Kidney (tissue), 14 donors: Measurements from ENCODE around the gene SLC22A31. TPM values are rescaled to one million over a fixed set of nuclear protein-coding genes. Genes with fewer than 3 reads are reported as not detected.

Experiments used
- DNase-seq, 5 donors: peaks; one replicate each; pipeline ENCODE4 v3.0.0-alpha.2; 2013 to 2020
- FAIRE-seq: peaks from 2 replicates; lab custom pipeline; 2012; peaks lifted over from hg19 to GRCh38; lab: Jason Lieb, UNC
- H3K27ac ChIP-seq, 2 donors: one replicate each; pipeline ENCODE4 v1.7.0; 2013; ENCODE audit warnings: low read depth in 2 of 2, low read length in 2 of 2, inconsistent platforms in 1 of 2
- H3K27me3 ChIP-seq: one replicate; pipeline ENCODE4 v1.7.1; 2013; ENCODE audit warnings: low read length, inconsistent platforms; ENCODE audit not compliant: control insufficient read depth, insufficient read depth
- H3K36me3 ChIP-seq, 3 donors: one replicate each; pipeline versions ENCODE4 v1.7.0 to v1.7.1; 2013; ENCODE audit warnings: low read length in 3 of 3, control low read depth in 1 of 3, inconsistent platforms in 1 of 3; ENCODE audit not compliant: insufficient read depth in 3 of 3, control insufficient read depth in 2 of 3
- H3K4me1 ChIP-seq, 3 donors: one replicate each; pipeline versions ENCODE4 v1.7.0 to v1.7.1; 2013; ENCODE audit warnings: low read length in 3 of 3, inconsistent platforms in 1 of 3, low read depth in 1 of 3; ENCODE audit not compliant: control insufficient read depth in 2 of 3, insufficient read depth in 2 of 3
- H3K4me3 ChIP-seq, 3 donors: one replicate each; pipeline versions ENCODE4 v1.7.0 to v1.8.1; 2013; ENCODE audit warnings: low read length in 3 of 3, control low read depth in 1 of 3, inconsistent platforms in 1 of 3
- H3K9ac ChIP-seq, 3 donors: one replicate each; pipeline versions ENCODE4 v1.7.0 to v1.7.1; 2013; ENCODE audit warnings: low read length in 3 of 3, control low read depth in 1 of 3, inconsistent platforms in 1 of 3
- H3K9me3 ChIP-seq, 3 donors: one replicate each; pipeline versions ENCODE4 v1.7.0 to v1.7.1; 2013; ENCODE audit warnings: low read length in 3 of 3, control low read depth in 1 of 3, inconsistent platforms in 1 of 3; ENCODE audit not compliant: control insufficient read depth in 2 of 3, insufficient read depth in 1 of 3
- intact Hi-C: fragments of 100-400 bp; cut with DNase I; formaldehyde crosslinking; loops from one replicate; pipeline ENCODE4 v1.11.1; 2022
- polyA plus RNA-seq: library from polyadenylated mRNA; stranded (reverse); fragments of 350-450 nt; fragmentation: Illumina TruSeq; extraction: RNeasy Lipid Tissue Mini Kit (QIAGEN cat#74804); gene quantifications from one replicate; pipeline ENCODE4 v1.2.3, GENCODE V29; 2014; ENCODE audit warnings: low read depth, low replicate concordance; ENCODE audit not compliant: insufficient read depth
- total RNA-seq: library from RNA; stranded (reverse); fragmentation: NEBNext Ultra II Directional; extraction: Animal tissue kit (Norgen Biotek cat#: 25700); gene quantifications from one replicate; pipeline ENCODE4 v1.2.1, GENCODE V29; 2021
- TF ChIP-seq, protein P1 (sequence below): IDR thresholded peaks from 3 replicates; pipeline ENCODE4 v1.5.1; 2012; ENCODE audit warnings: mild to moderate bottlenecking, moderate library complexity, borderline replicate concordance; ENCODE audit not compliant: insufficient read depth; ENCODE audit errors: extremely low read depth
- donor health status: control.
- donor health status: control.
- donor health status: control.
- donor health status: control.
- donor health status: control.
- donor health status: DM: yes; HTN: yes; CAD: no.
- donor health status: Normal renal cell carcinoma (clear cell type).

The SLC22A31 gene
- total and polyA plus RNA-seq, 2 donors from 2014 or later, result 0.47 to 1.8 TPM

DNA sequence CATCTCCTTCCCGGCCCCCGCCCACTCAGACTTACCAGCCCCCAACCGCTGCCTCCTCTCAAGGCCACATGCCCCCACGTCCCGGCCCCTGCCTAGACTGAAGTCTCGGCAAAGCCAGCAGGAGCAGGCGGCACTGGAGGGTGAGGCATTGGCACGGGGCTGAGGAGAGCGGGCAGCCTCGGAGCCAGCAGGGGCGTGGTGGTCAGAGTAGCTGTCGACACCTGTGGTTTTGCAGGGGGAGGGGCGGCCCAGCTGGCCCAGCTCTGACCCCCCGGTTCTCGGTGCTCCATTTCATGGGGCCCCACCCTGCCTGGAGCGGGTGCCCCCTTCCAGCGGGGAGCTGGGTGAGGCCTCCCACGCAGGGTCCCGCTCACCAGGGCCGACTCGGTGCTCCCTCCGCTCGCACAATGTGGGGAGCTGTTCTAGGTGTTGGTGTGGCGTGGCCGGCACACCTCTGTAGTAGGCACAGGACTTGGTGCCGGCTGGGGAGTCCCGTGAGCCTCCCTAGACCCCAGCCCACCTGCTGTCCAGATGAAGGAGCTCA is 24.1 kb downstream of the SLC22A31 start:
- Histone ChIP-seq H3K4me1 (peaks cover 0 to 2% (median 0%) of the 10 kb centered on the region in 3 donors), H3K27ac (no peak overlapping the region), H3K4me3 (no peak overlapping the region), H3K36me3 (no peaks in the 10 kb centered on the region), H3K9me3 (no peaks in the 10 kb centered on the region), H3K9ac (no peak overlapping the region), H3K27me3 (no peaks in the 10 kb centered on the region)
- intact Hi-C loops, result no loop called here
- no peak for DNase-seq
- TF ChIP-seq, protein P1, sequence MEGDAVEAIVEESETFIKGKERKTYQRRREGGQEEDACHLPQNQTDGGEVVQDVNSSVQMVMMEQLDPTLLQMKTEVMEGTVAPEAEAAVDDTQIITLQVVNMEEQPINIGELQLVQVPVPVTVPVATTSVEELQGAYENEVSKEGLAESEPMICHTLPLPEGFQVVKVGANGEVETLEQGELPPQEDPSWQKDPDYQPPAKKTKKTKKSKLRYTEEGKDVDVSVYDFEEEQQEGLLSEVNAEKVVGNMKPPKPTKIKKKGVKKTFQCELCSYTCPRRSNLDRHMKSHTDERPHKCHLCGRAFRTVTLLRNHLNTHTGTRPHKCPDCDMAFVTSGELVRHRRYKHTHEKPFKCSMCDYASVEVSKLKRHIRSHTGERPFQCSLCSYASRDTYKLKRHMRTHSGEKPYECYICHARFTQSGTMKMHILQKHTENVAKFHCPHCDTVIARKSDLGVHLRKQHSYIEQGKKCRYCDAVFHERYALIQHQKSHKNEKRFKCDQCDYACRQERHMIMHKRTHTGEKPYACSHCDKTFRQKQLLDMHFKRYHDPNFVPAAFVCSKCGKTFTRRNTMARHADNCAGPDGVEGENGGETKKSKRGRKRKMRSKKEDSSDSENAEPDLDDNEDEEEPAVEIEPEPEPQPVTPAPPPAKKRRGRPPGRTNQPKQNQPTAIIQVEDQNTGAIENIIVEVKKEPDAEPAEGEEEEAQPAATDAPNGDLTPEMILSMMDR, result no peak
- FAIRE-seq, result no peak

DNA sequence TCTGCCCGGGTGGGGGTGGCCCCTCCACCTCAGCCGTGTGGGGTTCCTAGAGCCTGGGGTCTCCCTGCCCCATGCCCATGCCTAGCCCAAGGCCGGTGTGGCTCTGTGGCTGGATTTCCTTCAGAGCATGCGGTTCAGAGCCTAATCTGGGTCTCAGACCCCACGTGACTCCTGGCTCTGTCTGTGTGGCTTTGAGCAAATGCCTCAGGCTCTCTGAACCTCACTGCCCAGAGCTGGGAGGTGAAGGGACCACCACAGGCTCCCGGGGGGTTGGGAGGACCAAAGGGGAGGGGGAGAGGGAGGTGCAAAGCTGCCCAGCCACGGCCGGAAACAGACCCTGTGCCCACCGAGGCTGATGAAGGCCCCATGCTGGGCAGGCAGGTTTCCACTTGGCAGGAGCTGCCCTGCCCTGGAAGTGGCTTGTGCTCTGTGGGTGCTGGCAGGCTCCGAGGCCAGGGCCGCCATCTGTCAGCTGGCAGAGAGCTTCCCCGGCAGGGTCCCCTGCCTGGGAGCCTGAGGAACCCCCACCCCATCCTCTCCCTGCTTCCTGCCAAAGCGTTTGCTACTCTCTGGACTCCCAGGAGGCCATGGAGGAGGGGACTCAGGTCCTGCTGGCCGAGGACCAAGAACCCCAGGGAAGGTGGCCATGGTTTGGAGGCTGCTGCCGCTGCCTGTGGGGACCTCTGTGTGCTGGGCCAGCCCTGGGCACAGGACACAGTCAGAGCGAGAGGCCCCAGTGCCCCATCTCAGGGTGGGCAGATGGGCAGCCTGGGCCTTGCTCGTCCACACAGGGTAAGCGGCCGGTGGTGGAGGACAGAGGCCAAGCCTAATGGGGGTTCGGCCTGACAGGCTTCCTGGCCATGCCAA is 24.8 kb downstream of the SLC22A31 start:
- FAIRE-seq, result no peak
- TF ChIP-seq, protein P1, result no peak
- Histone ChIP-seq H3K27me3 (no peaks in the 10 kb centered on the region), H3K4me3 (no peak overlapping the region), H3K36me3 (no peaks in the 10 kb centered on the region), H3K9me3 (no peaks in the 10 kb centered on the region), H3K27ac (no peak overlapping the region), H3K9ac (no peak overlapping the region), H3K4me1 (peaks cover 0 to 7% (median 0%) of the 10 kb centered on the region in 3 donors)
- no peak for DNase-seq
- intact Hi-C loops, result no loop called here

DNA sequence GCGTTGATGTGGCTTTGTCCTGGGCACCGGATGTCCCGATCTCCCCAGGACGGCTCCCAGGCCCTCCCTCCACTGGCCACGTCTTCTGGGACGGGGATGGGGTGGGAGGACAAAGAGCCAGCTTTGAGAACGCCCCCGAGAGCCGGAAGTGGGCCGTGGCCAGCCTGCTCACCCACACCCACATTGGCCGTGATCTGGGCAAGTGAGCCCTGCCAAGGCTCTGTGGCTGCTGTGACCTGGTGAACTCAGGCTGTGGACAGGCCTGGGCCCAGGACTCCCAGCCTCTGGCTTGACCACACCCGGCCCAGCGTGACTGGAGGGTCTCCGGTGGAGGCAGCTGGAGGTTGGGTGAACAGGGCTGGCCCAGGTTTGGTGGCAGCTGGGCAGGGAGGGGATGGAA is 25.5 kb downstream of the SLC22A31 start:
- H3K4me3 ChIP-seq, result no peak overlapping the region
- no peaks in the 10 kb centered on the region for H3K27me3 ChIP-seq
- TF ChIP-seq, protein P1, result no peak
- no peaks in the 10 kb centered on the region for H3K9me3 ChIP-seq
- no peak overlapping the region for H3K27ac ChIP-seq
- no peak for FAIRE-seq
- no peak overlapping the region for H3K9ac ChIP-seq
- no peaks in the 10 kb centered on the region for H3K36me3 ChIP-seq
- DNase-seq, result no peak
- H3K4me1 ChIP-seq, result peaks cover 0 to 7% (median 0%) of the 10 kb centered on the region in 3 donors
- intact Hi-C loops, result no loop called here
